ELF-1 (cell line): ENCODE results near the gene MRPL34.
A peak's percentile ranks its signal among the peaks of the same experiment; 100 is the strongest.

Experiments used
- DNase-seq: peaks from one replicate; pipeline ENCODE4 v3.0.0-alpha.2; 2016; ENCODE audit warnings: low read depth, low spot score

MRPL34 gene

DNA sequence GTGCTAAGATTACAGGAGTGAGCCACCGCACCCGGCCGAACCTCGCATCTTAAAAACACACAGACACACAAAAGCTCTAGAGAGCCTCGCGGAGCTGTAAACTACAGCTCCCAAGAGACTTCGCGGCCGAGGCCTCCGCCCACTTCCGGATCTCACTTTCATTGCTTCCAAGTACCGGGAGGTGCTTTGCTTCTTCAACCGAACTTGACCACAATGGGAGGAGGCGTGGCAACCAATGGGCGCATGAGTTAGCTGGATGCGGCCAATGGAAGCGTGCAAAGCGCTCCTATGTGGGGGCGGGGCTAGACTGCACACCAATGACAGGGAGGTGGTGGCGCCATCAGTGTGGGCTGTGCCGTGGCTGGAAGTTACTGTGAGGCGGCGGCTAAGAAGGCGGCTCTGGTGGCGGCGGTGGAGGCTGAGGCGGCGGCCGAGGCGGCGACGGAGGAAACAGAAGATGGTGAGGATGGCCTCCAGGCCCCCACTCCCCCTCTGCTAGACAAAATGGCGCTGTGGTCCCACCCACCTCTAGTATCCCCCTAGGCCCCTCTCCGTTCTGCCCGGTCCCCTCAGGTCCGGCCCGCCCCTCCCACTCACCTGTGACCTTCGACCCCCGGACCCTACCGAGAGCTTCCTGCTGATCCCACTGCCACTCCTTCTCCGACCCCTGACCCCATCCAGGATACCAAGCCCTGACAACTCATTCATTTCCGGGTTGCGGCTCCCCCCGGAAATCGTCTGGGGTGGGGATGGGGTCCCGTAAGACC is 3.7 kb downstream of the MRPL34 start, which contains the start of gene DDA1:
TSS of gene DDA1 (plus strand) at position 366 of the 767 bp plus-strand sequence. CDS start at position 458, 92 bp downstream.
- DNase-seq, result peak; percentile 99

- DNase-seq, result no peak
These were observed 4.3 kb downstream of the MRPL34 start for GRCh38 chr19:17309965-17310461.

DNA sequence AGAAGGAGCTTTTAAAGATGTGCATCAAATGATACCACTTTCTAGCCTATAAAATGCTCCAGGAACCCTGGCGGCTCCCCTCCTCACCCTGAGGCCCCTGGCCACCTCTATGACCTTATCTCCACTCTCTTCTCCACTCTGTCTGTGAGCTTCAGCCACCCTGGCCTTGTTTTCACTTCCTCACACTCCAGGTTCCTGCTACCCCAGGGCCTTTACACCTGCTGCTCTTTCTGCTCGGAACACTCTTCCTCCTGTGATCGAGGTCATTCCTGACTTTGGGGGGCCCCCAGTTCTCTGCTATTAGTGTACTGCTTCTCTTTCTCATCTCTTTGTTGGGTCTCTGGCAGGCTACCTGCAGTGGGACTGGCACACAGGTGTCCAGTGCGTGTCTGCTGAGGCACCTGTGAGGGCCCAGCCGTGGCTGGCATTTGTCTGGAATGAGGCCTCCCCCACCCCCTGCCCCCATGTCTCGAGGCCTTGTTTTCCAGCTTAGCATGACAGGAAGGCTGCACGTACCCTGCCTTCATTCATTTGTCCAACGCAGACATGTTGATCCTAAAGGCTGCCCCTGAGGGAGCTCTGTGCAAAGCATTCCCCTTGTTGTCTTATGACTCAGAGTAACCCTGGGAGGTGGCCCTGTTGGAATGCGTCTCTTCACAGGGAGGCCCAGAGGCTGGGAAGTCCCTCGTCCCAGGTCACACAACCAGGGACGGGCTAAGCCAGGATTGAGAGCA is 6.0 kb downstream of the MRPL34 start:
- peak; percentile 86 for DNase-seq

GRCh38 chr19:17312189-17313113 is 6.8 kb downstream of the MRPL34 start:
- DNase-seq, result no peak

DNA sequence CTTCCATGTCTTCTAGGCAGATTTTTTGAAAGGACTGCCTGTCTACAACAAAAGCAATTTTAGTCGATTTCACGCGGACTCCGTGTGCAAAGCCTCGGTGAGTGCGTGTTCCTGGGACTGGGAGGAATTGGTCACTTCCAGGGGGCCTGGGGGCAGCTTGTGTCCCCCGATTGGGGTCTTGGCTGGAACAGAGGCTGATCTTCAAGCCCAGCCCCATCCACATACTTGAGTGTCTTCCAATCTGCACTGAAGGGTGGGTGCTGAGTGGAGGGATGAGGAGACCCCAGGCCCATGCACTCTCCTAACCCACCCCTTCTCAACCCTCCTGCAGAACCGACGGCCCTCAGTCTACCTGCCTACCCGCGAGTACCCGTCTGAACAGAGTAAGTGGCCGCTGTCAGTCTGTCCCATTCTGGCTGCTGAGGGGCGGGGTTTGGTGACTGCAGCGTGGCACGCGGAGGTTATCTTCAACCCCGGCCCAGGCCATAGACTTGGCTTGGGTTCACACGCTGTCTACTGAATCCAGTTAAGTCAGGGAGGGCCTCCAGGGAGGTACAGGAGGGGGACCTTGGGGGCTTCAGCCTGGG is 8.4 kb downstream of the MRPL34 start:
- DNase-seq, result no peak

- DNase-seq, result no peak
These were observed 13.3 kb downstream of the MRPL34 start for GRCh38 chr19:17318966-17319365.

DNA sequence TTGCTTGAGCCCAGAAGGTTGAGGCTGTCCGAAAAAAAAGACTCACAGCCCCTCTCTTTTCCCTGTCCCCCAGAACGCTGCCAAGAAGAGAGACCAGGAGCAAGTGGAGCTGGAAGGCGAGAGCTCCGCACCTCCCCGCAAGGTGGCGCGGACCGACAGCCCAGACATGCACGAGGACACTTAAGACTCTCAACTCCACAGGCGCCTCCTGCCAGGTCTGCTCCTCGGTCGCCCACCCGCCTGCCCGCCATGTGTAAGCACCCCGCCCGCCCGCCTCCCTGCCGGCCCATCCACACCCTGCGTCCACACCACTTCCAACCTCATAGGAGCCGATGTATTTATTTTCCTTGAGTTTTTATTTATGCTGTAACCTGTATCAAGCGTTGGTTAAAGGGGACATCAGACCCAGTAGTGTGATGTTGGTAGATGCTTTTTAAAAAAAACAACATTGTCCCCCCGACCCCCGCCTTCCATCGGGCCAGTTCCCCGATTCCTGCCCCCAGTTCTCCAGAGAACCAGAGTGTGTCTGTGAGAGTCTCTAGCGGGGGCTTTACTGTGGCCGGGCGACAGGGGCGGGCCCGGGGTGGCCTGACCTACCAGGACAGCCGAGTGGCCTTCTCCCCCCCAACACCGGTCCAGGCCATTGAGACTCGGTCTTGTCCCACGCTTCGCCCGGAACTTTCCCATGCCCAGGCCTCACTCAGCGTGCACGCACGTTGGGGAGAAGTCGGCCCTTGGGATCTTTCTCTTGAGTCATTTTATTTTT is 14.0 kb downstream of the MRPL34 start:
- no peak for DNase-seq

DNA sequence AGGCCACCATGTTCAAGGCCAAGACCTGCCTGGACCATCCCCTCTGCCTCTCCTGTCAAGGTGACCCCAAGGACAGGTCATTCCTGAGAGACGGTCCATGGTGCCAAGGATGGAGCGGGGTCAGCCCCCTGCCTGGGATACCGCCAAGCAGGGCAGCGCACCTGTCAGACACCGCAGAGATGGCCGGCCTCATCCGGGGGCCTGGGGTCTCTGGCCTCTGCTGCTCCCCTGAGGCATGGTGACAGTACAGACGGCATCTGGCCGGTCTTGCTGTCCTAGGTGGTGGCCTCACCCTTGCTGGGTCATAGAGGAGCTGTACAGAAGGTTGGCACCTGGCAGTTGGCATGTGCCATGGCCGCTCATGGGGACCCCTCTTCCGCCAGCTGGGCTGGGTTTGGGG is 14.8 kb downstream of the MRPL34 start:
- DNase-seq, result no peak

GRCh38 chr19:17321655-17322489 is 16.2 kb downstream of the MRPL34 start:
- no peak for DNase-seq

DNA sequence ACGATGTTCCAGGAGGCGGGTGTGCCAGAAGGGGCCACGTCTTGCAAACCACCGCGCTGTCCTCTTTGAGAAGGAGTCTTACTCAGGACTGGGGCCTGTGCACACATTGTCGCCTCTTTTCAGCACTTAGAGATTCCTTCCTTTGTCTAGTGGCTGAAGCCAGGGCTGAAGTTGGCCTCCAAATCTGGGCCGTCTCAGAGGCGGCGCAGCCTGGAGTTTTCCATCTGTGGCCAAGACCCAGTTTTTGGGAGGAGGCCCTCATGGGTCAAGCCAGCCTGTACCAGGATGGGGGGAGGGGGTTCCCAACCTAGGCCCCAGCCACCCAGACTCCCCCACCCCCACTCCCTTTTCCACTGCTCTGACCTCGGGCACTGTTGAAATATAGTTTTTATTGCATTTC is 17.2 kb downstream of the MRPL34 start:
- no peak for DNase-seq

- DNase-seq, result no peak
These were observed 17.8 kb downstream of the MRPL34 start for GRCh38 chr19:17323300-17323963.

DNA sequence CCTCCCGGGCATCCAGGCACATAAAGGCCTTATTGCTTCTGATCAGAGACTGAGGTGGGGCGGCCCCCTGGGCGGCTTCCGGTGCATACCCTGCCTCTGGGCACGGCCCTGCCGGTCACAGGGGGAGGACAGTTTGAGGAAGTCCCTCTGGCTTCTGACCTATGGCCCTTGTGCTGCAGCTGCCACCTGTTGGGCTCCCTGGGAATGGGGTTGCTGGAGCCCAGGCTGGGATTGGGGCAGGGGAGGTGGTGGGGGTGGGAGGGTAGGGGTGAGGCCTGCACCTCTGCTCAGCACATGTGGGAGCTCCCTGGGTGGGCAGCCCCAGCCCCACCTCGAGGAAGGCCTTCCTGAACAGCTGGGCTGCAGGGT is 18.3 kb downstream of the MRPL34 start:
- peak; percentile 71 for DNase-seq

- no peak for DNase-seq
These were observed 18.9 kb downstream of the MRPL34 start for GRCh38 chr19:17324357-17325114.

DNA sequence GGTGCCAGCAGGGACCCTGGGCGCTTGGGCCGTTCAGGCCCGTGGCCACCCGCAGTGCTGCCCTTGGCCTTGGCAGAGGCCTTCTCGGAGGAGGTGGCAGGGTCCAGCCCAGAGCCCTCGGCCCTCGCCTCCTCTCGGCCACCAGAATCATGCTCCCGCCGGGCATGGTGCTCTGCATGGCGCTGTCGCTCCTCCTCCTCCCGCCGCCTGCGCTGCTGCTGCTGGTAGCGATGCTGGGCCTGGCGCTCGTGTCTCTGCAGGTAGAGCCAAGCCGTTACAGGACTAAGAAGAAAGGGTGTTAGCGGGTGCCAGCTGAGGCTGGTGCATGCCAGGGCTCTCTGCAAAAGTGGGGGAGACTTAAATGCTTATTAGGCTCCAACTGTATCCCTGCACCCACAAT is 19.5 kb downstream of the MRPL34 start:
- no peak for DNase-seq

DNA sequence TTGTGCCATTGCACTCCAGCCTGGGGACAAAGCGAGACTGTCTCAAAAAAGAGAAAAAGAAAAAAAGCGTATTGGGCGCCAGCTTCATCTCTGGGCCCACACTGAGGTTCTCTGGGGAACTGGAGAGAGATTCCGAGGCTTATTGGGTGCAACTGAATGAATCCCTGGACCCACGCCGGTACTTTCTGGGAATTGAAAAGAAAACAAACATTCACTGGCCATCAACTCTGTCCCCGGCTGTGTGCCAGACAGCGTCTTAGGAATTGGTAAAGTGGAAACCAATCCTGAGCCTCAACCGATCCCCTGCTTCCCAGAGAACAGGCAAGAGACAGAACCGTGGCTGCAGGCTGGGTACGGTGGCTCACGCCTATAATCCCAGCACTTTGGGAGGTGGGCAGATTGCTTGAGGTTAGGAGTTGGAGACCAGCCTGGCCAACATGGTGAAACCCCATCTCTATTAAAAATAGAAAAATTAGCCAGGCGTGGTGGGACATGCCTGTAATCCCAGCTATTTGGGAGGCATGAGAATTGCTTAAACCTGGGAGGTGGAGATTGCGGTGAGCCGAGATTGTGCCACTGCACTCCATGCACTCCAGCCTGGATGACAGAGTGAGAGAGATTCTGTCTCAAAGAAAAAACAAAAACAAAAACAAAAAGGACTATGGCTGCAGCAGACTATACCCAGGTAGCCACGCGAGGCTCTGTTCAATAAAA is 20.4 kb downstream of the MRPL34 start:
- DNase-seq, result no peak

GRCh38 chr19:17326595-17326966 is 20.9 kb downstream of the MRPL34 start:
- peak; percentile 86 for DNase-seq

DNA sequence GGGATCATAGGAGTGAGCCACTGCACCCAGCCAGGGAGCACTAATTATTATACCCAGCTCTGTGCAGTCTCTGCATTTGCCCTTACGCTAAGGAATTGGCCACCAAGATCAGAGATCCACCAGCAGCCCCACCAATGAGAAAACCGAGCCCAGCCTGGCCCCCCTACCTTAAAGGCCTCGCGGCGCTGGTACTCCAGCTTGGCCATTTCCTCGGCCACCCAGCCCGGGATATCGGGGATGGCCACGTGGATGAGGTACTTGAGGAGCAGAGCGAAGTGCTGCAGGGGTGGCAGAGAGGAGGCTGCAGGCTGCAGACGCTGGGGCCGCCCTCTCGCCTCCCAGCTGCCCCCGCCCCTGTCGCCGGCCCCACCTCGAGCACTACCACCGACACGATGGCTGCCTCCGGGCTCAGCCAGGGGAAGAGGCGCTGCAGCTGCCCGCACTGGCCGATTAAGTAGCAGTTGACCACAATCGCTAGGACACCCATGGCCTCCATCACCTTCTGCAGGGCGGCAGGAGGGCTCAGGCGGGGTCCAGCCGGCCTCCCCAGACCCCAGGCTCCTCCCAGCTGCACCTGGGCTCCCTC is 21.5 kb downstream of the MRPL34 start:
- DNase-seq, result no peak
